Skeletal muscle tissue (tissue), 4 donors: ENCODE results near the gene KRTAP12-1. TPM values are rescaled to one million over a fixed set of nuclear protein-coding genes. Genes with fewer than 3 reads are reported as not detected.
"Not testable (repeated sequence)": the region's sequence is repeated elsewhere in the genome, so short reads cannot be mapped to it uniquely, and the experiment has no call there.

Source experiments
- H3K27ac ChIP-seq: one replicate; pipeline ENCODE4 v1.7.0; 2013; ENCODE audit warnings: mild to moderate bottlenecking, low read depth, low read length, inconsistent platforms
- H3K27me3 ChIP-seq, 3 donors: one replicate each; pipeline ENCODE4 v1.7.0; 2013; ENCODE audit warnings: low read length in 3 of 3; ENCODE audit not compliant: control insufficient read depth in 3 of 3, insufficient read depth in 3 of 3
- H3K36me3 ChIP-seq, 3 donors: one replicate each; pipeline ENCODE4 v1.7.0; 2013; ENCODE audit warnings: low read length in 3 of 3; ENCODE audit not compliant: control insufficient read depth in 3 of 3, insufficient read depth in 3 of 3
- H3K4me1 ChIP-seq, 3 donors: one replicate each; pipeline ENCODE4 v1.7.0; 2013; ENCODE audit warnings: low read length in 3 of 3, mild to moderate bottlenecking in 3 of 3; ENCODE audit not compliant: control insufficient read depth in 3 of 3, insufficient read depth in 3 of 3
- H3K4me3 ChIP-seq, 3 donors: one replicate each; pipeline ENCODE4 v1.7.0; 2013; ENCODE audit warnings: low read length in 3 of 3
- H3K9ac ChIP-seq, 3 donors: one replicate each; pipeline ENCODE4 v1.7.0; 2013; ENCODE audit warnings: low read length in 3 of 3, mild to moderate bottlenecking in 3 of 3, moderate library complexity in 2 of 3, low read depth in 1 of 3
- H3K9me3 ChIP-seq, 3 donors: one replicate each; pipeline ENCODE4 v1.7.0; 2013; ENCODE audit warnings: low read length in 3 of 3; ENCODE audit not compliant: control insufficient read depth in 3 of 3
- total RNA-seq: library from RNA; depleted of rRNA; stranded (reverse); fragments of >200 nt; gene quantifications from one replicate; pipeline ENCODE4 v1.2.3, GENCODE V29; 2014
- donor health status: Osteomylitis.

KRTAP12-1 gene
- total RNA-seq, 1 donor from 2014 or later: not detected

GRCh38 chr21:44699502-44700001 lies 17.6 kb upstream of the KRTAP12-1 start:
- Histone ChIP-seq H3K27ac (no peak overlapping the region), H3K4me1 (no peaks in the 10 kb centered on the region), H3K27me3 (peaks cover 66 to 74% (median 72%) of the 10 kb centered on the region in 3 donors), H3K4me3 (no peak overlapping the region), H3K36me3 (no peaks in the 10 kb centered on the region), H3K9ac (no peak overlapping the region), H3K9me3 (peaks cover 0 to 3% (median 0%) of the 10 kb centered on the region in 3 donors)

- no peak overlapping the region for H3K4me3 ChIP-seq
- H3K9ac ChIP-seq: no peak overlapping the region
- H3K36me3 ChIP-seq: no peaks in the 10 kb centered on the region
- H3K27ac ChIP-seq: no peak overlapping the region
- peaks cover 0 to 5% (median 3%) of the 10 kb centered on the region in 3 donors for H3K9me3 ChIP-seq
- peaks cover 53 to 59% (median 59%) of the 10 kb centered on the region in 3 donors for H3K27me3 ChIP-seq
- no peaks in the 10 kb centered on the region for H3K4me1 ChIP-seq
Measured at GRCh38 chr21:44697811-44698734, 16.1 kb upstream of the KRTAP12-1 start.

GRCh38 chr21:44697172-44697810 lies 15.3 kb upstream of the KRTAP12-1 start, which contains the start of gene KRTAP10-12:
Gene KRTAP10-12, plus strand, starts transcription at chr21:44697172. Its CDS starts 30 bp downstream, at chr21:44697202.
- not testable (repeated sequence) for H3K4me1 ChIP-seq, H3K27ac ChIP-seq, H3K36me3 ChIP-seq, H3K4me3 ChIP-seq, H3K9ac ChIP-seq
- Histone ChIP-seq H3K9me3 (peaks cover 3 to 11% (median 5%) of the 10 kb centered on the region in 3 donors), H3K27me3 (peaks cover 45 to 52% (median 51%) of the 10 kb centered on the region in 3 donors)

GRCh38 chr21:44696572-44696971 lies 14.6 kb upstream of the KRTAP12-1 start:
- Histone ChIP-seq H3K9me3 (peaks cover 3 to 11% (median 5%) of the 10 kb centered on the region in 3 donors), H3K36me3 (no peaks in the 10 kb centered on the region), H3K27ac (no peak overlapping the region), H3K4me3 (no peak overlapping the region), H3K4me1 (no peaks in the 10 kb centered on the region), H3K27me3 (peaks cover 38 to 45% (median 44%) of the 10 kb centered on the region in 3 donors), H3K9ac (no peak overlapping the region)

- Histone ChIP-seq H3K4me1 (no peaks in the 10 kb centered on the region), H3K4me3 (no peak overlapping the region), H3K9ac (no peak overlapping the region), H3K27ac (no peak overlapping the region), H3K36me3 (no peaks in the 10 kb centered on the region), H3K9me3 (peaks cover 3 to 11% (median 5%) of the 10 kb centered on the region in 3 donors), H3K27me3 (peaks cover 28 to 36% (median 35%) of the 10 kb centered on the region in 3 donors)
Measured at GRCh38 chr21:44695641-44696040, 13.7 kb upstream of the KRTAP12-1 start.

- Histone ChIP-seq H3K4me1 (no peaks in the 10 kb centered on the region), H3K27ac (no peak overlapping the region), H3K4me3 (no peak overlapping the region), H3K27me3 (peaks cover 24 to 31% (median 30%) of the 10 kb centered on the region in 3 donors), H3K9me3 (peaks cover 3 to 11% (median 5%) of the 10 kb centered on the region in 3 donors), H3K36me3 (no peaks in the 10 kb centered on the region), H3K9ac (no peak overlapping the region)
Measured at GRCh38 chr21:44695184-44695583, 13.2 kb upstream of the KRTAP12-1 start.

- H3K9ac ChIP-seq: no peak overlapping the region
- H3K4me3 ChIP-seq: no peak overlapping the region
- H3K27ac ChIP-seq: no peak overlapping the region
- no peaks in the 10 kb centered on the region for H3K4me1 ChIP-seq
- H3K27me3 ChIP-seq: peaks cover 20 to 27% (median 26%) of the 10 kb centered on the region in 3 donors
- peaks cover 3 to 11% (median 5%) of the 10 kb centered on the region in 3 donors for H3K9me3 ChIP-seq
- no peaks in the 10 kb centered on the region for H3K36me3 ChIP-seq
Measured at GRCh38 chr21:44694776-44695175, 12.8 kb upstream of the KRTAP12-1 start.

GRCh38 chr21:44692798-44693512 lies 11.0 kb upstream of the KRTAP12-1 start:
- Histone ChIP-seq H3K36me3 (no peaks in the 10 kb centered on the region), H3K4me1 (no peaks in the 10 kb centered on the region), H3K27me3 (peaks cover 11 to 26% (median 16%) of the 10 kb centered on the region in 3 donors), H3K9me3 (peaks cover 3 to 11% (median 5%) of the 10 kb centered on the region in 3 donors), H3K27ac (no peak overlapping the region), H3K9ac (no peak overlapping the region), H3K4me3 (no peak overlapping the region)

- Histone ChIP-seq H3K9me3 (peaks cover 3 to 11% (median 5%) of the 10 kb centered on the region in 3 donors), H3K27ac (no peak overlapping the region), H3K4me1 (no peaks in the 10 kb centered on the region), H3K36me3 (no peaks in the 10 kb centered on the region), H3K27me3 (peaks cover 10 to 28% (median 21%) of the 10 kb centered on the region in 3 donors), H3K9ac (no peak overlapping the region), H3K4me3 (no peak overlapping the region)
Measured at GRCh38 chr21:44691686-44692085, 9.7 kb upstream of the KRTAP12-1 start.
